ENCODE data around the gene FZD7. TPM values are rescaled to one million over a fixed set of nuclear protein-coding genes. Genes with fewer than 3 reads are reported as not detected.
A peak's percentile ranks its signal among the peaks of the same experiment; 100 is the strongest.

Gene FZD7
- total RNA-seq, 1 experiment from 2014 or later, result 302 TPM

- Histone ChIP-seq H3K9me3 (ENCODE audit: control insufficient read depth, low read depth, low read length) (no peaks in the 10 kb centered on the region), H2BK120ac (ENCODE audit: low read depth, low read length, poor library complexity, severe bottlenecking) (no peak overlapping the region), H3K23ac (ENCODE audit: insufficient read length, low read depth, low read length) (no peak overlapping the region)
Measured at GRCh38 chr2:201992960-201993359, 40.7 kb upstream of the FZD7 start.

More at GRCh38 chr2:201992960-201993359, 40.7 kb upstream of the FZD7 start:
- Histone ChIP-seq H3K79me2 (ENCODE audit: insufficient read depth, low read length) (no peaks in the 10 kb centered on the region), H2BK15ac (ENCODE audit: low read depth, low read length) (no peak overlapping the region), H4K91ac (ENCODE audit: insufficient read length, low read depth, low read length) (no peak overlapping the region), H3K4me1 (ENCODE audit: insufficient read depth, low read length) (peaks cover 13% of the 10 kb centered on the region), H3K79me1 (ENCODE audit: insufficient read depth, low read depth, low read length, poor library complexity, severe bottlenecking) (no peaks in the 10 kb centered on the region), H3K18ac (ENCODE audit: insufficient read length, low read depth, low read length) (no peak overlapping the region), H3K56ac (ENCODE audit: insufficient read length, low read depth, low read length) (no peak overlapping the region), H4K5ac (ENCODE audit: insufficient read length, low read depth, low read length) (no peak overlapping the region), H3K27me3 (ENCODE audit: insufficient read depth, low read length) (no peaks in the 10 kb centered on the region), H3K4me2 (ENCODE audit: insufficient read depth, insufficient read length, low read length) (no peak overlapping the region), H2AFZ (ENCODE audit: low read length) (no peak overlapping the region), H3T11ph (ENCODE audit: low read length) (no peak overlapping the region), H4K8ac (replicated peaks; ENCODE audit: insufficient read length, low read depth, low read length) (no peak overlapping the region), H3K23me2 (ENCODE audit: insufficient read length, low read depth, low read length, poor library complexity, severe bottlenecking) (no peaks in the 10 kb centered on the region), H3K4ac (ENCODE audit: low read depth, low read length) (no peak overlapping the region), H2BK5ac (ENCODE audit: insufficient read length, low read length) (no peak overlapping the region), H2AK5ac (ENCODE audit: insufficient read length, low read length) (no peak overlapping the region), H3K9ac (ENCODE audit: extremely low read depth, insufficient read length, low read length) (no peak overlapping the region), H3K14ac (ENCODE audit: insufficient read depth, low read length) (no peak overlapping the region), H2BK12ac (ENCODE audit: insufficient read length, low read depth, low read length) (no peak overlapping the region), H4K20me1 (ENCODE audit: control insufficient read depth, insufficient read depth, insufficient read length) (no peaks in the 10 kb centered on the region), H3K27ac (ENCODE audit: insufficient read length, low read depth, low read length) (no peak overlapping the region), H2BK20ac (ENCODE audit: low read depth, low read length, poor library complexity, severe bottlenecking) (no peak overlapping the region)
- WGBS (ENCODE audit: extremely low coverage, insufficient read length, low lambda C conversion rate), result no CpG with 5 or more reads among the region's 4 CpGs
- TF ChIP-seq, protein P1, sequence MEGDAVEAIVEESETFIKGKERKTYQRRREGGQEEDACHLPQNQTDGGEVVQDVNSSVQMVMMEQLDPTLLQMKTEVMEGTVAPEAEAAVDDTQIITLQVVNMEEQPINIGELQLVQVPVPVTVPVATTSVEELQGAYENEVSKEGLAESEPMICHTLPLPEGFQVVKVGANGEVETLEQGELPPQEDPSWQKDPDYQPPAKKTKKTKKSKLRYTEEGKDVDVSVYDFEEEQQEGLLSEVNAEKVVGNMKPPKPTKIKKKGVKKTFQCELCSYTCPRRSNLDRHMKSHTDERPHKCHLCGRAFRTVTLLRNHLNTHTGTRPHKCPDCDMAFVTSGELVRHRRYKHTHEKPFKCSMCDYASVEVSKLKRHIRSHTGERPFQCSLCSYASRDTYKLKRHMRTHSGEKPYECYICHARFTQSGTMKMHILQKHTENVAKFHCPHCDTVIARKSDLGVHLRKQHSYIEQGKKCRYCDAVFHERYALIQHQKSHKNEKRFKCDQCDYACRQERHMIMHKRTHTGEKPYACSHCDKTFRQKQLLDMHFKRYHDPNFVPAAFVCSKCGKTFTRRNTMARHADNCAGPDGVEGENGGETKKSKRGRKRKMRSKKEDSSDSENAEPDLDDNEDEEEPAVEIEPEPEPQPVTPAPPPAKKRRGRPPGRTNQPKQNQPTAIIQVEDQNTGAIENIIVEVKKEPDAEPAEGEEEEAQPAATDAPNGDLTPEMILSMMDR (conservative IDR thresholded peaks at IDR 0.05), result no peak
- no peak for DNase-seq
- peaks cover 59 to 74% of the 10 kb centered on the region in 2 experiments for H3K4me1 Mint-ChIP-seq
- no peaks in the 10 kb centered on the region; the same call in 1 of the 2 replicates for H3K27me3 Mint-ChIP-seq (ENCODE audit: low read depth)
- H3K4me3 Mint-ChIP-seq, result no peak overlapping the region
- no peaks in the 10 kb centered on the region for H3K9me3 Mint-ChIP-seq
- peaks cover 0 to 7% (median 4%) of the 10 kb centered on the region in 3 experiments; a peak in 4 of 7 replicates for H3K36me3 Mint-ChIP-seq (ENCODE audit: insufficient read depth in 1 of 3, low read depth in 3 of 3)
- H3K27ac Mint-ChIP-seq, result peak overlapping the region in 2 of 3 experiments; percentile 22 to 62; a peak in 2 of 7 replicates

All from H9 (cell line).